ENCODE data around the gene FAM240B. TPM values are rescaled to one million over a fixed set of nuclear protein-coding genes. Genes with fewer than 3 reads are reported as not detected.

The FAM240B gene
- total RNA-seq, 4 donors from 2014 or later = not detected

DNA sequence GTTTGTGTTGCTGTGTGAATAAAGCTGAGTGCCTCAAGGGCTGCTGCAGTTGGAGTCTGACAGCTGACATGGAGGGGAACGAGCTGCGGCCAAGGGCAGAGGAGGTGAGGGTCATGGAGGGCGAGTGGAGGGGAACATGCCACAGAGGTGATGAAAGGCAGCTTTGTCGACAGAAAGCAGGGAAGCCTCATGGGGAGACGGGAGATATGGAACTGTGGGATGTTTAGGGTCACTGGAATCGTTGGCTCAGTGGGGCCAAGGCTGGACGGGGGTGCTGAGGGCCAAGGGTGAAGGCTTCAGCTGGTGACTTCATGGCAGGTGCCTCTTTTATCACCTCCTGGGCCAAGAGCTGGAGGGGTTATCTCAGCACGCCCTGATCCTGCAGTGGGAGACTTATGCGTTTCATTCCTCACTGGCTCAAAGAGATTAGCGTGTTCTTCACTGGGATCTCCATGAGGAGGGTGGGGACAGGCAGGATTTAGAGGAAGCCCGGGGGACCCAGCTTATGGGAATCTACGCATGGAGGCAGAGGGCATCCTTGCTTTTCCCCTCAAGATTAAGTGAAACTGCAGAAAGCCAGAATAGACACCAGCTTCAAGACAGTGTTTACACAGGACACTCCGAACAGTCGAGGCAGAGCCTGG, 42.2 kb downstream of the FAM240B start:
- H3K9me3 ChIP-seq = no peaks in the 10 kb centered on the region
- TF ChIP-seq, protein P1, sequence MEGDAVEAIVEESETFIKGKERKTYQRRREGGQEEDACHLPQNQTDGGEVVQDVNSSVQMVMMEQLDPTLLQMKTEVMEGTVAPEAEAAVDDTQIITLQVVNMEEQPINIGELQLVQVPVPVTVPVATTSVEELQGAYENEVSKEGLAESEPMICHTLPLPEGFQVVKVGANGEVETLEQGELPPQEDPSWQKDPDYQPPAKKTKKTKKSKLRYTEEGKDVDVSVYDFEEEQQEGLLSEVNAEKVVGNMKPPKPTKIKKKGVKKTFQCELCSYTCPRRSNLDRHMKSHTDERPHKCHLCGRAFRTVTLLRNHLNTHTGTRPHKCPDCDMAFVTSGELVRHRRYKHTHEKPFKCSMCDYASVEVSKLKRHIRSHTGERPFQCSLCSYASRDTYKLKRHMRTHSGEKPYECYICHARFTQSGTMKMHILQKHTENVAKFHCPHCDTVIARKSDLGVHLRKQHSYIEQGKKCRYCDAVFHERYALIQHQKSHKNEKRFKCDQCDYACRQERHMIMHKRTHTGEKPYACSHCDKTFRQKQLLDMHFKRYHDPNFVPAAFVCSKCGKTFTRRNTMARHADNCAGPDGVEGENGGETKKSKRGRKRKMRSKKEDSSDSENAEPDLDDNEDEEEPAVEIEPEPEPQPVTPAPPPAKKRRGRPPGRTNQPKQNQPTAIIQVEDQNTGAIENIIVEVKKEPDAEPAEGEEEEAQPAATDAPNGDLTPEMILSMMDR (IDR thresholded peaks at IDR 0.05) = no peak
- TF ChIP-seq POLR2A (IDR thresholded peaks at IDR 0.05) = no peak
- H3K36me3 ChIP-seq = no peaks in the 10 kb centered on the region
- intact Hi-C loops (cut with DNase I) = no loop called here
- no peaks in the 10 kb centered on the region for H3K27me3 ChIP-seq
- 75 to 78% methylated on average over 14 of the region's 14 CpGs for WGBS, 2 donors
- DNase-seq = no peak
- H3K4me1 ChIP-seq = peaks cover 3 to 6% of the 10 kb centered on the region in 2 donors
- no peak overlapping the region for H3K27ac ChIP-seq
- no peak overlapping the region for H3K4me3 ChIP-seq (replicated peaks in 1 of 3)

DNA sequence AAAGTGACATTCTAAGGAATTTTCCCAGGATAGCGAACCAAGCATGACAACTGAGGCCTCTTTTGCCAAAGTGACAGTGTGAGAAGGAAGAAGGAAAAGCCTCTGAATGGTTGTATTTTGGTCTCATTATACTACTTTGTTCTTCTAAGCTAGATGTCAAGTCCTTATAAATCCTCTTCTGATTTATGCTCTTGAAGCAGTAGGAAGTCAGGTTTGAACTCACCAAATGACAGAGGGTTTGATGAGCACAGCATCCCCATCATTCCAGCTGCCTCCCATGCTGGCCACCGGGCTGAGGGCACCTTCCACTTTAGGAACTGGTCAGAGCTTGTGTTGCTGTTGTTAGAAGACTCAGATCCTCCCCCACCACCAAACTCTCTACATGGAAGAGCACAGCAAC, 44.1 kb downstream of the FAM240B start:
- H3K27ac ChIP-seq = no peak overlapping the region
- H3K9me3 ChIP-seq = no peaks in the 10 kb centered on the region
- no peak overlapping the region for H3K4me3 ChIP-seq (replicated peaks in 1 of 3)
- intact Hi-C loops (cut with DNase I) = no loop called here
- TF ChIP-seq POLR2A (IDR thresholded peaks at IDR 0.05) = no peak
- TF ChIP-seq, protein P1 (IDR thresholded peaks at IDR 0.05) = no peak
- H3K36me3 ChIP-seq = no peaks in the 10 kb centered on the region
- H3K27me3 ChIP-seq = no peaks in the 10 kb centered on the region
- 77 to 81% methylated on average over 2 of the region's 2 CpGs for WGBS, 2 donors
- H3K4me1 ChIP-seq = peaks cover 20% of the 10 kb centered on the region in 2 donors
- DNase-seq = no peak

DNA sequence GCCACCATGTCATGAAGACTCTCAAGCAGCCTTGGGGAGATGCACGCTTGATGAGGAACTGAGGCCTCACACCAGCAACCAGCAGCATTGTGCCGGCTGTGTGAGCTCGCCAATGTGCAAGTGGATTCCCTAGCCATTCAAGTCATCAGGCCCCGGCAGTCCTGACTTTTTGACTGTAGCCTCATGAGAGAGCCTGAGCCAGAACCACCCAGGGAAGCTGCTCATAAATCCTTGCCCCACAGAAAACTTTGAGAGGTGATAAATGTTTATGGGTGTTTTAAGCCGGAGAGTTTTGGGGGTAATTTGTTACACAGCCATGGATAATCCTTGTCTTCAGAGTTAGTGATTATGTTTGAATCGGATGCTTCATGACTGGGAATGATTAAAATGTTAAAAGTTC, 44.7 kb downstream of the FAM240B start:
- intact Hi-C loops (cut with DNase I) = no loop called here
- 91 to 93% methylated on average over 5 to 6 of the region's 6 CpGs for WGBS, 2 donors
- Histone ChIP-seq H3K4me1 (peaks cover 21 to 24% of the 10 kb centered on the region in 2 donors), H3K36me3 (no peaks in the 10 kb centered on the region), H3K27me3 (no peaks in the 10 kb centered on the region), H3K27ac (no peak overlapping the region), H3K4me3 (replicated peaks in 1 of 3) (no peak overlapping the region), H3K9me3 (no peaks in the 10 kb centered on the region)
- no peak for DNase-seq
- no peak for TF ChIP-seq POLR2A (IDR thresholded peaks at IDR 0.05)
- TF ChIP-seq, protein P1 (IDR thresholded peaks at IDR 0.05) = no peak

DNA sequence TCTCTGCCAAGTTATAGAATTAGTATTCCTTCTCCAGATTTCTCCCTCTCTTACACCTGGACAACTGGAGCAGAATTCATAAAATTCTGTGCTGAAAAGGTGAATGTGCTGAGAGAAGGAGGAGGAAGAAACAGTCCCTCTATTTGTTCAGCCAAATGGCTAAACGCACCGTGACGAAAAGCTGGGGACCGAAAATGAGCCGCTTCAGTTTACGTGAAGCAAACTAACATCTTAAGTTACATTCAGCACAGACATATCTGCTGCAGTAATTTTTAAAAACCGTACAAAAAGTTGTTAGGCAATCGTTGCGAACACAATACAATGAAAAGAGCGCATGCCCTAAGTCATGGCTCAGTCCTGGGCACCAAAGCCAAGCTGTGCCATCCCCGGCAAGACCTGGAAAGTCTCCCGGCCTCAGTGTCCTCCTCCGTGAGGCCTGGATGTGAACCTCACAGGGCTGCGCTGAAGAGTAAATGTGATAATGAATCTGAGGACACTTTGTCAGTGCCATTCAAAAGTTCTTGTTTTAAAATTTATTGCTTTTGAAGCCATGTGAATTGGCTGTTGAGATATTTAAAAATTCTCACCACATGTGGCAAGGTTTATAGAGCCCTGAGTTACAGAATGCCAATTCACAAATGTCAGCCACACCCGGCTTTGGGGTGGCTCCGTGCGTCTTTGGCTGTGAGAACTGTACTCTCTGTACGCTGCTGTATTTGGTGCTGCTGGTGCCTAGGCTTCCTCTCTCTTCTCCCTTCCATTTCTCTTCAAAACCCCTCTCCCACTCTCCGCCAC, 46.3 kb downstream of the FAM240B start:
- TF ChIP-seq, protein P1 (IDR thresholded peaks at IDR 0.05) = no peak
- no peak for TF ChIP-seq POLR2A (IDR thresholded peaks at IDR 0.05)
- Histone ChIP-seq H3K27ac (no peak overlapping the region), H3K4me3 (replicated peaks in 1 of 3) (no peak overlapping the region), H3K4me1 (peaks cover 21 to 24% of the 10 kb centered on the region in 2 donors), H3K36me3 (no peaks in the 10 kb centered on the region), H3K27me3 (no peaks in the 10 kb centered on the region), H3K9me3 (no peaks in the 10 kb centered on the region)
- intact Hi-C loops (cut with DNase I) = no loop called here
- WGBS, 2 donors = 91 to 97% methylated on average over 19 of the region's 19 CpGs
- no peak for DNase-seq

DNA sequence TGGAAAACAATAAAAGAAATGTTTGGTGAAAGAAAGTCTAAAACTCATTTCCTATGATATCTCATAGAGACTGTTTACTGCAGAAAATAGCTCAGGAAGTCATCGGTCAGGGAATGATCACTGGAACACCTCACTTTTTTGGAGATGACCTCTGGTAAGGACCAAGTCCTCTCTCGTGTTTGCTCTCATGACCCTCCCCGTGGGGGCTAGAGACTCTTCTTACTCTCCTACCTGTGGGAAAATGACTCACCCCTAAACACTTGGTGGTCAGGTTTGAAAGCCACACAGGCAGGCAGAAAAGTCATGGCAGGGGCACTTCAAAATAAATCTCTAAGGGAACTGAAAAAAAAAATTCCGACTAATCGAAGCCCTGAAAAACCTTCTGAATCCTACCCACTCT, 48.2 kb downstream of the FAM240B start:
- DNase-seq = no peak
- intact Hi-C loops (cut with DNase I) = no loop called here
- H3K4me3 ChIP-seq (replicated peaks in 1 of 3) = no peak overlapping the region
- H3K27me3 ChIP-seq = no peaks in the 10 kb centered on the region
- H3K36me3 ChIP-seq = no peaks in the 10 kb centered on the region
- WGBS, 2 donors = 88 to 90% methylated on average over 5 of the region's 5 CpGs
- H3K4me1 ChIP-seq = peaks cover 21 to 22% of the 10 kb centered on the region in 2 donors
- peak overlapping the region in 2 of 3 donors; percentile 38 to 62 for H3K27ac ChIP-seq
- H3K9me3 ChIP-seq = no peaks in the 10 kb centered on the region
- TF ChIP-seq, protein P1 (IDR thresholded peaks at IDR 0.05) = no peak
- no peak for TF ChIP-seq POLR2A (IDR thresholded peaks at IDR 0.05)
